Activated naive CD8-positive, alpha-beta T cell treated with anti-CD3 and anti-CD28 coated beads for 36 hours (primary cell): Measurements from ENCODE around the gene FAM240A. TPM values are rescaled to one million over a fixed set of nuclear protein-coding genes. Genes with fewer than 3 reads are reported as not detected.

Experiments
- DNase-seq: peaks from one replicate; pipeline ENCODE4 v3.0.0; 2021
- H3K27ac Mint-ChIP-seq: one replicate; pipeline ENCODE4 v1.8.0; 2022; ENCODE audit warnings: mild to moderate bottlenecking, moderate library complexity, mixed read lengths
- H3K27me3 Mint-ChIP-seq: one replicate; pipeline ENCODE4 v1.8.0; 2022; ENCODE audit warnings: mild to moderate bottlenecking, mixed read lengths
- H3K36me3 Mint-ChIP-seq: one replicate; pipeline ENCODE4 v1.8.0; 2021; ENCODE audit warnings: mild to moderate bottlenecking, mixed read lengths
- H3K4me1 Mint-ChIP-seq: one replicate; pipeline ENCODE4 v1.8.0; 2021; ENCODE audit warnings: mixed read lengths
- H3K4me3 Mint-ChIP-seq: one replicate; pipeline ENCODE4 v1.8.0; 2022; ENCODE audit warnings: mild to moderate bottlenecking, moderate library complexity, mixed read lengths
- H3K9me3 Mint-ChIP-seq: one replicate; pipeline ENCODE4 v1.8.0; 2022; ENCODE audit warnings: mixed read lengths
- total RNA-seq, 2 experiments: library from RNA; stranded (reverse); gene quantifications; one replicate each; pipeline ENCODE4 v1.2.3, GENCODE V29; 2021

FAM240A gene
- total RNA-seq, 2 experiments from 2014 or later: not detected

DNA sequence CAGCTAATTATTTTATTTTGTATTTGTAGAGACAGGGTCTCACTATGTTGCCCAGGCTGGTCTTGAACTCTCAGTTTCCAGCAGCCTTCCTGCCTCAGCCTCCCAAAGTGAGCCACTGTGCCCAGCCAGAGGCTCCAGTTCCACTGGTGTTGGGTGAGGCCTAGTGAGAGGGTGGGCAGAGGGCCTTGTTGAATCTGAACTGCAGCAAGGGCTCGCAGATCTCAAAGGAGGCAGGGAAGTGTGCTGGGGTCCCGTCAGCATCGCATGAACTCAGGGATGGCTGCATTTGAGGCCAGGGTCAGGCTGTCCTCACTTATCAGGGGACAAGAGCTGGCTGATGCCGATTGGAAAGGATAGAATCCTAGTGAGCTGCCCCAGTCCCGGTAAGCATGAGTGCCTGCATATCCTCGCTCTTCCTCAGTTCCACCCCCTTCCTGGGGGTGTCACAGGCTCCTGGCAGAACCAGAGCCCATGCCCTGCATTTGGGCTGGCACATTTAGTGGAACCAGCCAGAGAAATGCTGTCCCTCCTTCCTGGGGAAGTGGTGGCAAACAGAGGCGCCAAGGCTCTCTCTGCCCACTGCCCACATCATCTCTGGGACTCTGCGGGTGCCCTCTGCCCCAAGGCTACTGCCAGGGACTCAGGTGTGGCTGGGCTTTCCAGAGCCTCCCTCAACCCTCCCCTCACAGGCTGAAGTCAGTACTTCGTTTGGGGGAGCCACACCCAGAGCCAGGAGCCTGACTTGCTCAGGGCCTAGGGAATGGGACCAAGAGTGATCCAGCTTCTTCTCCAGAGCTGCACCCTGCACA is 57.1 kb downstream of the FAM240A start:
- H3K27me3 Mint-ChIP-seq: no peaks in the 10 kb centered on the region
- H3K4me3 Mint-ChIP-seq: no peak overlapping the region
- no peaks in the 10 kb centered on the region for H3K36me3 Mint-ChIP-seq
- no peak for DNase-seq
- no peaks in the 10 kb centered on the region for H3K9me3 Mint-ChIP-seq
- no peaks in the 10 kb centered on the region for H3K4me1 Mint-ChIP-seq
- H3K27ac Mint-ChIP-seq: no peak overlapping the region

DNA sequence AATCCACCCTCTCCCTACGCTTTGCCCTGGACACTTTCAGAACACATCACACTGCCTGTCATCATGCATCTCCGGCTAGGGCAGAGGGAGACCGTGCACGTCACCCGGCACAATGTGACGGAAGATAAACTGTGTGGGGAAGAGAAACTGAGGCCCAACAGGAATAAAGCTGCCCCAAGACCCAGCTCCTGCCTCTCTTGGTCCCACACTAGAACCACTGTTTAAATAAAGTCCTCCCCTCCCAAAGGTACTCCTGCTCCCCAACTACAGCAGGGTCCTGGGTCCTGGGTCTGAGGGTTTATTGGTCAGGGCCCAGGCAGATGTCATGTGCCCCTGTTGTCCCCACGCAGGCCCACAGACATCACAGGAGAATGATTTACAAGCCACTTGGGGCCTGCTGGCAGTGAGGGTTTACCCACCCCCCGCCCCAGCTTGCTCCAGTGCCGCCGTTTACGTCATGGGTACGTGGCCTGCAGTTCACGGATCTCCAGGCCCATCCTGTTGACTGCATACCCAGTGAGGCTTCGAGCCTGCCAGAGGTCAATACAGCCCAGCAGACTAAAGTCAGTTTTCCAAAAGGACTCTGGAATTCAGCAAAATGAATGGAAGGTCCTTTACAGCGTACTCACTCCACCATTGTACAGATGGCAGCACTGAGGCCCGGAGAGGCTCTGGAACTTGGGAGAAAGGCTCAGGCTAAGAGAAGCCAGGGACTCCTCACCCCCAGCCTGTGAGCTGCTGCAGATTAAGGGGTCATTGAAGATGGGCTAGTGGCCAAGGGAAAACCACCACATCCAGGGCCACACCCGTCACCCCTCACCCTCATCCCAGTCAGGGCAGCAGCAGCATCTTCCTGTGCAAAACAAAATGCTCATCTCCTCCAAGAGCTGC is 57.9 kb downstream of the FAM240A start:
- H3K9me3 Mint-ChIP-seq: no peaks in the 10 kb centered on the region
- no peak for DNase-seq
- H3K27me3 Mint-ChIP-seq: no peaks in the 10 kb centered on the region
- H3K4me1 Mint-ChIP-seq: no peaks in the 10 kb centered on the region
- no peak overlapping the region for H3K4me3 Mint-ChIP-seq
- no peak overlapping the region for H3K27ac Mint-ChIP-seq
- no peaks in the 10 kb centered on the region for H3K36me3 Mint-ChIP-seq

GRCh38 chr3:46670891-46671427 is 58.6 kb downstream of the FAM240A start:
- no peaks in the 10 kb centered on the region for H3K36me3 Mint-ChIP-seq
- H3K27ac Mint-ChIP-seq: no peak overlapping the region
- no peaks in the 10 kb centered on the region for H3K27me3 Mint-ChIP-seq
- H3K4me3 Mint-ChIP-seq: no peak overlapping the region
- H3K4me1 Mint-ChIP-seq: no peaks in the 10 kb centered on the region
- DNase-seq: no peak
- no peaks in the 10 kb centered on the region for H3K9me3 Mint-ChIP-seq

- H3K9me3 Mint-ChIP-seq: no peaks in the 10 kb centered on the region
- no peaks in the 10 kb centered on the region for H3K36me3 Mint-ChIP-seq
- H3K27ac Mint-ChIP-seq: no peak overlapping the region
- no peaks in the 10 kb centered on the region for H3K4me1 Mint-ChIP-seq
- no peak overlapping the region for H3K4me3 Mint-ChIP-seq
- H3K27me3 Mint-ChIP-seq: no peaks in the 10 kb centered on the region
- no peak for DNase-seq
These were observed 59.4 kb downstream of the FAM240A start for GRCh38 chr3:46671541-46672348.

GRCh38 chr3:46672349-46672695 is 60.0 kb downstream of the FAM240A start:
- no peaks in the 10 kb centered on the region for H3K36me3 Mint-ChIP-seq
- no peak overlapping the region for H3K27ac Mint-ChIP-seq
- no peak for DNase-seq
- H3K9me3 Mint-ChIP-seq: no peaks in the 10 kb centered on the region
- H3K4me3 Mint-ChIP-seq: no peak overlapping the region
- no peaks in the 10 kb centered on the region for H3K4me1 Mint-ChIP-seq
- H3K27me3 Mint-ChIP-seq: no peaks in the 10 kb centered on the region

DNA sequence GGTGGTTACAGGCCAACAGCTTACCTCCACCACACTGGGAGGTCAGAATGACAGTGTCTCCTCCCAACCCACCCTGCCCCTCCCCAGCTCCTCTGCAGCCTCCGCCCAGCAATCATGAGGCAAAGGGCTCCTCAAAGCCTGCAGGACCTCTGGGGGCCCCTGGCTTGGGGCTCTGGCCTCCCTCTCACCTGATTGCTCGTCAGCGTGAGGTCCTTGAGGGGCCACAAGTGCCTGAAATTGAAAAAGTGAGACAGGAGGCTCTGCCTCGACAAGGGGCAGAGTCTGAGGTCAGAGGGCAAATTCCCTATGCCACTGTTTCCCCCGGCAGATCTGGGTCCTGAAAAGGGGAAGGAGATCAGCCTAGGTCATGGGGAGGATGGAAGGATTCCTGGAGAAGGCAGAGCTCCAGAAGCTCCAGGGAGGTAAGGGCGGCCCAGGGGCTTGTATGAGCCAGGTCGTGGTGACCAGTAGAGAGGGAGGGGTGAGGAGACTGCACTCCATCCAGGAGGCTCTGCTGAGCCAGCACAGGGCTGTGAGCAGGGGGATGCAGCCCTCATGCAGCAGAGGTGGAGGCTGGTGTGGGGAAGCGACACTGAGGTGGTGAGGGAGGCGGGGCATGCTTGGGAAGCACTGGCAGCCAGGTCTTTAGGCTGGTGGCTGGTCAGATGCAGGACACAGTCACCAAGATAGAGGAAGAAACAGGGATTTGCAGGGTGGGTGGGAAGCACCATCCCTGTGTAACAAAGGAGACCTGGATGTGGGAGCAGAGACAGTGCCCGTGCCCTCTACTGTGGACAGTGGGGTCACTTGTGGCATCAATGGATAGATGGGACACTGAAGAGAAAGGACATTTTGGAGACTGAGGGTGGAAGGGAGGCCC is 61.1 kb downstream of the FAM240A start:
- DNase-seq: no peak
- Mint-ChIP-seq H3K27ac (no peak overlapping the region), H3K36me3 (no peaks in the 10 kb centered on the region), H3K4me3 (no peak overlapping the region), H3K9me3 (no peaks in the 10 kb centered on the region), H3K27me3 (no peaks in the 10 kb centered on the region), H3K4me1 (no peaks in the 10 kb centered on the region)

- H3K9me3 Mint-ChIP-seq: no peaks in the 10 kb centered on the region
- H3K27ac Mint-ChIP-seq: no peak overlapping the region
- H3K36me3 Mint-ChIP-seq: no peaks in the 10 kb centered on the region
- no peaks in the 10 kb centered on the region for H3K27me3 Mint-ChIP-seq
- H3K4me1 Mint-ChIP-seq: no peaks in the 10 kb centered on the region
- DNase-seq: no peak
- no peak overlapping the region for H3K4me3 Mint-ChIP-seq
These were observed 61.9 kb downstream of the FAM240A start for GRCh38 chr3:46674031-46674845.

- Mint-ChIP-seq H3K27me3 (no peaks in the 10 kb centered on the region), H3K9me3 (no peaks in the 10 kb centered on the region), H3K27ac (no peak overlapping the region), H3K4me3 (no peak overlapping the region), H3K36me3 (no peaks in the 10 kb centered on the region), H3K4me1 (no peaks in the 10 kb centered on the region)
- DNase-seq: no peak
These were observed 63.1 kb downstream of the FAM240A start for GRCh38 chr3:46675426-46675825.

Other genes with a start within 250 kb of the FAM240A start
- gene CCR5, start 241.6 kb upstream of the FAM240A start, total RNA-seq: under 1 TPM; 0.08 to 0.21 TPM
- 1 to 10 TPM; 3.1 to 3.4 TPM for gene CCRL2, start 205.3 kb upstream of the FAM240A start, total RNA-seq
- not detected for gene LTF, start 147.6 kb upstream of the FAM240A start, total RNA-seq
- not detected for gene RTP3, start 114.5 kb upstream of the FAM240A start, total RNA-seq
- not detected for gene LRRC2, start 46.2 kb upstream of the FAM240A start, total RNA-seq
- gene ALS2CL, start 81.2 kb downstream of the FAM240A start, total RNA-seq: 1 to 10 TPM; 1.3 TPM
- gene TMIE, start 88.9 kb downstream of the FAM240A start, total RNA-seq: under 1 TPM; 0.41 to 0.42 TPM
- not detected for gene PRSS50, start 105.3 kb downstream of the FAM240A start, total RNA-seq